ENCODE results near the gene RNF182.

DNA sequence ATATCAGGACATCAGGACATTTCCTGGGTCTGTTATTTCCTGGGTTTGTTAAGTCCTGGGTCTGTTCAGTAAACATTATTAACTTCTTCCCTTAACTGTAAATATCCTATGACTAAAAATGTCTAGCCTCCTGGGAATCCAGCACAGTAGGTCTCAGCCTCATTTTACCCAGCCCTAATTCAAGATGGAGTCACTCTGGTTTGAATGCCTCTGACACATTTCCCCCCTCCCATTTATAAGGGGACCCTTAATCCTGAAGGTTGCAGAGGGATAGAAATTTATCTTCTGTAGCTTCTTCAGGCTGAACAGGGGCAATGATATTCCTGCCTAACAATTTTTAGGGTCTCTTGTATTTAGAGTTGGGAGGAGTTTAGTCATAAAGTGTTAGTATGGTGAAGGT, 21.8 kb downstream of the RNF182 start:
- TF ChIP-seq, protein P1, sequence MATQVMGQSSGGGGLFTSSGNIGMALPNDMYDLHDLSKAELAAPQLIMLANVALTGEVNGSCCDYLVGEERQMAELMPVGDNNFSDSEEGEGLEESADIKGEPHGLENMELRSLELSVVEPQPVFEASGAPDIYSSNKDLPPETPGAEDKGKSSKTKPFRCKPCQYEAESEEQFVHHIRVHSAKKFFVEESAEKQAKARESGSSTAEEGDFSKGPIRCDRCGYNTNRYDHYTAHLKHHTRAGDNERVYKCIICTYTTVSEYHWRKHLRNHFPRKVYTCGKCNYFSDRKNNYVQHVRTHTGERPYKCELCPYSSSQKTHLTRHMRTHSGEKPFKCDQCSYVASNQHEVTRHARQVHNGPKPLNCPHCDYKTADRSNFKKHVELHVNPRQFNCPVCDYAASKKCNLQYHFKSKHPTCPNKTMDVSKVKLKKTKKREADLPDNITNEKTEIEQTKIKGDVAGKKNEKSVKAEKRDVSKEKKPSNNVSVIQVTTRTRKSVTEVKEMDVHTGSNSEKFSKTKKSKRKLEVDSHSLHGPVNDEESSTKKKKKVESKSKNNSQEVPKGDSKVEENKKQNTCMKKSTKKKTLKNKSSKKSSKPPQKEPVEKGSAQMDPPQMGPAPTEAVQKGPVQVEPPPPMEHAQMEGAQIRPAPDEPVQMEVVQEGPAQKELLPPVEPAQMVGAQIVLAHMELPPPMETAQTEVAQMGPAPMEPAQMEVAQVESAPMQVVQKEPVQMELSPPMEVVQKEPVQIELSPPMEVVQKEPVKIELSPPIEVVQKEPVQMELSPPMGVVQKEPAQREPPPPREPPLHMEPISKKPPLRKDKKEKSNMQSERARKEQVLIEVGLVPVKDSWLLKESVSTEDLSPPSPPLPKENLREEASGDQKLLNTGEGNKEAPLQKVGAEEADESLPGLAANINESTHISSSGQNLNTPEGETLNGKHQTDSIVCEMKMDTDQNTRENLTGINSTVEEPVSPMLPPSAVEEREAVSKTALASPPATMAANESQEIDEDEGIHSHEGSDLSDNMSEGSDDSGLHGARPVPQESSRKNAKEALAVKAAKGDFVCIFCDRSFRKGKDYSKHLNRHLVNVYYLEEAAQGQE (IDR thresholded peaks at IDR 0.05; ENCODE audit: low read depth): no peak
- TF ChIP-seq, protein P2, sequence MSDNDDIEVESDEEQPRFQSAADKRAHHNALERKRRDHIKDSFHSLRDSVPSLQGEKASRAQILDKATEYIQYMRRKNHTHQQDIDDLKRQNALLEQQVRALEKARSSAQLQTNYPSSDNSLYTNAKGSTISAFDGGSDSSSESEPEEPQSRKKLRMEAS (IDR thresholded peaks at IDR 0.05): no peak
- no peak for TF ChIP-seq YY1 (IDR thresholded peaks at IDR 0.05; ENCODE audit: low read depth)
